AG04450 (cell line): ENCODE measurements around the gene MIB2. TPM values are rescaled to one million over a fixed set of nuclear protein-coding genes. Genes with fewer than 3 reads are reported as not detected.

Experiments used
- CTCF ChIA-PET: fragments of 300-600, 350-600 bp; formaldehyde crosslinking; extraction: SDS; loops from one replicate; lab custom pipeline; 2022; ENCODE audit warnings: antibody characterized with exemption, inconsistent platforms; lab: Charles Lee
- POLR2A ChIA-PET: fragments of 350-600 bp; formaldehyde crosslinking; extraction: SDS; loops from one replicate; lab custom pipeline; 2021; ENCODE audit warnings: antibody characterized with exemption, inconsistent platforms; lab: Yijun Ruan, JAX
- DNase-seq: peaks from one replicate; pipeline ENCODE4 v3.0.0-alpha.2; 2011; ENCODE audit warnings: low read depth, low spot score
- H3K27ac ChIP-seq: one replicate; pipeline ENCODE4 v1.5.1; 2012; ENCODE audit warnings: low read depth, low read length, control low read depth
- H3K27me3 ChIP-seq: one replicate; pipeline ENCODE4 v1.6.0; 2012; ENCODE audit warnings: low read length; ENCODE audit not compliant: control insufficient read depth, insufficient read depth
- H3K4me3 ChIP-seq: 2 replicates; pipeline ENCODE4 v1.5.1; 2011; ENCODE audit warnings: mild to moderate bottlenecking, low read depth, low read length, control low read depth
- H3K9me3 ChIP-seq: 2 replicates; pipeline ENCODE4 v1.5.1; 2012; ENCODE audit warnings: low read length; ENCODE audit not compliant: control insufficient read depth, insufficient read depth
- polyA plus RNA-seq: library from polyadenylated mRNA; depleted of rRNA; stranded (reverse); fragments of >200 nt; gene quantifications from 2 replicates; pipeline ENCODE4 v1.2.3, GENCODE V29; 2011
- TF ChIP-seq, protein P1 (sequence below): IDR thresholded peaks from 2 replicates; pipeline ENCODE4 v1.5.1; 2011; ENCODE audit warnings: low read depth, low read length, control low read depth, inconsistent platforms

Gene MIB2
- polyA plus RNA-seq, 1 experiment = 9.4 TPM

- Histone ChIP-seq H3K9me3 (no peaks in the 10 kb centered on the region; the same call in 1 of the 2 replicates), H3K27me3 (peaks cover 3% of the 10 kb centered on the region), H3K4me3 (no peak overlapping the region), H3K27ac (no peak overlapping the region)
- DNase-seq = no peak
- CTCF ChIA-PET = no interaction called here
- TF ChIP-seq, protein P1, sequence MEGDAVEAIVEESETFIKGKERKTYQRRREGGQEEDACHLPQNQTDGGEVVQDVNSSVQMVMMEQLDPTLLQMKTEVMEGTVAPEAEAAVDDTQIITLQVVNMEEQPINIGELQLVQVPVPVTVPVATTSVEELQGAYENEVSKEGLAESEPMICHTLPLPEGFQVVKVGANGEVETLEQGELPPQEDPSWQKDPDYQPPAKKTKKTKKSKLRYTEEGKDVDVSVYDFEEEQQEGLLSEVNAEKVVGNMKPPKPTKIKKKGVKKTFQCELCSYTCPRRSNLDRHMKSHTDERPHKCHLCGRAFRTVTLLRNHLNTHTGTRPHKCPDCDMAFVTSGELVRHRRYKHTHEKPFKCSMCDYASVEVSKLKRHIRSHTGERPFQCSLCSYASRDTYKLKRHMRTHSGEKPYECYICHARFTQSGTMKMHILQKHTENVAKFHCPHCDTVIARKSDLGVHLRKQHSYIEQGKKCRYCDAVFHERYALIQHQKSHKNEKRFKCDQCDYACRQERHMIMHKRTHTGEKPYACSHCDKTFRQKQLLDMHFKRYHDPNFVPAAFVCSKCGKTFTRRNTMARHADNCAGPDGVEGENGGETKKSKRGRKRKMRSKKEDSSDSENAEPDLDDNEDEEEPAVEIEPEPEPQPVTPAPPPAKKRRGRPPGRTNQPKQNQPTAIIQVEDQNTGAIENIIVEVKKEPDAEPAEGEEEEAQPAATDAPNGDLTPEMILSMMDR = no peak
- POLR2A ChIA-PET = no interaction called here
Measured at GRCh38 chr1:1627261-1627828, 12.0 kb downstream of the MIB2 start.

GRCh38 chr1:1627829-1628753, 12.8 kb downstream of the MIB2 start:
- DNase-seq = no peak
- no peak overlapping the region for H3K27ac ChIP-seq
- H3K27me3 ChIP-seq = peaks cover 3% of the 10 kb centered on the region
- TF ChIP-seq, protein P1 = no peak
- H3K9me3 ChIP-seq = no peaks in the 10 kb centered on the region; the same call in 1 of the 2 replicates
- H3K4me3 ChIP-seq = no peak overlapping the region
- ChIA-PET CTCF (no interaction called here), POLR2A (interaction anchor here (1.0 kb wide), 1 partner anchor 117 kb away, joined by 3 read pairs; no protein-coding TSS in a partner anchor)

- Histone ChIP-seq H3K27me3 (peaks cover 3% of the 10 kb centered on the region), H3K27ac (no peak overlapping the region), H3K9me3 (no peaks in the 10 kb centered on the region; the same call in 1 of the 2 replicates), H3K4me3 (no peak overlapping the region)
- POLR2A ChIA-PET = interaction anchor here (1.0 kb wide), 1 partner anchor 118 kb away, joined by 3 read pairs; no protein-coding TSS in a partner anchor
- TF ChIP-seq, protein P1 = no peak
- DNase-seq = no peak
- CTCF ChIA-PET = no interaction called here
Measured at GRCh38 chr1:1628754-1629429, 13.6 kb downstream of the MIB2 start.

GRCh38 chr1:1629430-1630190, 14.3 kb downstream of the MIB2 start:
- no peak overlapping the region for H3K4me3 ChIP-seq
- ChIA-PET POLR2A (interaction anchor here (1.0 to 2.7 kb wide), 2 partner anchors 15 to 118 kb away, joined by 3 to 12 read pairs; partner anchors contain the start of gene MIB2), CTCF (no interaction called here)
- H3K9me3 ChIP-seq = no peaks in the 10 kb centered on the region; the same call in 1 of the 2 replicates
- DNase-seq = no peak
- TF ChIP-seq, protein P1 = no peak
- H3K27me3 ChIP-seq = peaks cover 3% of the 10 kb centered on the region
- no peak overlapping the region for H3K27ac ChIP-seq
